ENCODE data around the gene CENPN.

CENPN gene

GRCh38 chr16:81006813-81007695 is at the start of gene CENPN, which contains the start of gene CMC2:
Gene CENPN, plus strand, starts transcription at chr16:81007214. Its CDS starts 4,726 bp downstream, at chr16:81011940.
Gene CMC2, minus strand, starts transcription at chr16:81006885. Its CDS starts 9,491 bp downstream, at chr16:80997394.
- DNase-seq: peak; percentile 96

DNA sequence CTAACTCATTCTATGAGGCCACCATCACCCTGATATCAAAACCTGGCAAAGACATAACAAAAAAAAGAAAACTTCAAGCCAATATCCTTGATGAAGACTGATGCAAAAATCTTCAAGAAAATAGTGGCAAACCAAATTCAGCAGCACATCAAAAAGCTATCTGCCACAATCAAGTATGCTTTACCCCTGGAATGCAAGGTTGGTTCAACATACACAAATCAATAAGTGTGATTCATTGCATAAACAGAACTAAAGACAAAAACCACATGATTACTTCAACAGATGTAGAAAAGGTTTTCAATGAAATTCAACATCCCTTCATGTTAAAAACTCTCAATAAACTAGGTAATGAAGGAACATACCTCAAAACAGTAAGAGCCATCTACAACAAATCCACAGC is 48.7 kb upstream of the CENPN start:
- no peak for DNase-seq

- no peak for DNase-seq
Observed at GRCh38 chr16:80962879-80963278, 44.1 kb upstream of the CENPN start.

GRCh38 chr16:80964351-80964750 is 42.7 kb upstream of the CENPN start:
- DNase-seq: no peak

DNA sequence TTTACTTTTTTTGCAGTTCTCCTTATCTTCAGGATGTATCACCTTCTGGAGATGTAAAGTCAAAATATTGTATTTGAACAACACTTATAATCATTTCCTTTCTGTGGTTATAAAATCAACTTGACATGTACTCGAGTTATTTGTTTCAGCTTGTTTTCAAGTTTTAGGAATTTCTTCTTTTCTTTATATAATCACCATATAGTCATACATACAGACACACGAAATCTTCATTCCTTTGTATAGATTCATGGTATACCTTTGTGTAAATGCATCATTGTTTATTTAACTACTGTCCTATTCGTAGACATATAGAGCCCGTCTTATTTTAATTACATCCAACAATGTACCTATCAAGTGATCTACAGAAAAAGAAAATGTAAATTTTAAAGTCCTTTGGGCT is 40.4 kb upstream of the CENPN start:
- no peak for DNase-seq

DNA sequence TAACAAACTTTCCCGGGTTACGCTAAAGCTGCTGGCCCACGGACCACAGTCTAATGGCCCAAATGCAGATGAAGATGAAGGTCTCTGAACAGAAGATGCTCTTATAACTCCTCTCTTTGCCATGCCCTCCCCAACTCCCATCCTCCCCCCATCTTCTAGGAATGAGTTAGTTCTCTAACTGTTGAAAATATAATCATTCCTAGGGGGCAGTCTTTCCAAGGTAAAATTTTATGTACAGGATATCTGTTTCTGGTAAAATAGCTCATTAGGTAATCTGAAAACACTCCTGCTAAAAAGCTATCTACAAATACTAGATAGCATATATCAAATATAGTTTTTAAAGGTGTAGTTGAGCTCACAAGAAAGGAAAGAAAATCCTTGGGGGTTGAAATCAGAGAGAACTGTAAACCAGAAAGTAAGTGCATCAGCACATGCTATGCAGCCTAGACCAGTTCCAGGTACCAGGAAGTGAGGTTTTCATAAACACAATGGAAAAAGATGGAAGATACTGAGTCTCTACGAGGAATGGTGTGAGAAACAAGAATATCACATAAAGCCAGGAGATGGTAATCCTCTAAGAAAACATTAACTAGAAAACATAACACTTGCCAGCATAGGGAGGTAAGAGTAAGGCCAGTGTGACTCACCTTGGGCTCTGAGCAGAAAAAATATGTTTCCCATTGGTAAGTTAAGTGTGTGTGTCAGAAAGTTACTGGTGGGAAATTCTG is 38.5 kb upstream of the CENPN start:
- no peak for DNase-seq

- DNase-seq: no peak
Observed at GRCh38 chr16:80969114-80969484, 37.9 kb upstream of the CENPN start.

GRCh38 chr16:80971819-80972218 is 35.2 kb upstream of the CENPN start:
- no peak for DNase-seq

GRCh38 chr16:80972611-80973010 is 34.4 kb upstream of the CENPN start:
- no peak for DNase-seq

DNA sequence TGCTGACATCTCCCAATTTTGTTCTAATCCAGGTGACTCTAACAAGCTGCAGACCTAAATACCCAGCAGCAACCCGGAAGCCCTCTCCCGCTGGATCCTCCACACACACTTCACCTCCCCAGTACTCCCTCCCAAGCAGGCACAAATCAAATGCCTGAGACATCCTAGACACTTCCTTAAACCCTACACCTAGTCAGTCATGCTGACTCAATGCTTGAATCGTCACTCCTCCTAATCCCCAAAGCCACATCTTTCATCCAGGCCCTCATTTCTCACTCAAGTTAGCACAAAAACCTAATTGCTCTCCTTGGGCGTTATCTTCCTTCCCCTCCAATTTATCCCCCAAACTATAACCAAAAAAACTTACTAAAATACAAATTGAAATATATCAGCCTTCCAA is 33.0 kb upstream of the CENPN start:
- no peak for DNase-seq

DNA sequence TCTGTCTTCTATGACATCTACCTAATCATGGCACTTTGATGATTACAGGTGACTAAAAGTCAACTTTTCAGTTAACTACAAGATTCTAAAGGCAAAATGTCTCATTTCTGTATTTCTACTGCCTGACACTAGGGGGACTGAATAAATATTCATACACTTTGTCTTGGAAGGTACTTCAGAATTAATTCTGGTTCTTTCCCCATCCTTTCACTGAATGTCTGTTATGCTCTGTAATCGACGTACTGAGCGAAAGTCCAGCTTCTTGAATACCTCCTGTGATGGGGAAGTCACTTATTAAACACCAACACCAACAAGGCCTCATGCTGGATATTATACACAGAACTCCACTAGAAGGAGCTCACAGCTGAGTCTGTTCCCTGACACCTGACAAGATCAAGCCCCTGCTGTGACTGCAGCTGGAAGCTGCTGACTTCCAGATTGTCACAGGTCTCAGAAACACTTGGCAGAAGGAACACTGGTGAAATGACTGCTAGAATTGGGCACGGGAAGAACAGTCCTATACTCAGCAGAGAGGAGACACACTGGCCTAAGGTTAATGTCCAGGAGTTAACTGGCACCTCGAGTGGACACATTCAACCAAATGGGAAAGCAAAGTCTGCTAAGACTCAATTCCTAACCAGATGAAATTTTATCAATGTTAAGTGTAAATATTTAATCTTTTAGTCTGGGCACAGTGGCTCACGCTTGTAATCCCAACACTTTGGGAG is 32.2 kb upstream of the CENPN start:
- DNase-seq: no peak

DNA sequence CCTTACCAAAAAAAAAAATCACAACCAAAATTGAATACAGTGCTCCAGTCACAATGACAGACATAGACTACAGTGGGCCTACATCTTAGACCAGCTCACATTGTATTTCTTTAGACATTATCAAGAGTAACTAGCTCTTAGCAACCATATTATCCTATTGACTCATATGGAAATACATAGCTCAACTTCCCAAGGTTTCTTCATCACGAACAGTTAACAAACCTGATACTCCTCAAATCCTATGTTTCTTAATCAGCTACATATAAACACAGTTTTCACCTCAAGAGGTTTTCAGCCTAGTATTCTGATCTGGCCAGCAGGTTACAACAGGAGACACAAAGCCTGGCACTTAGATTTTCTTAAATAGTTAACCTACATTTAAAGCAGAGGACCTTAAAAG is 30.1 kb upstream of the CENPN start:
- no peak for DNase-seq

DNA sequence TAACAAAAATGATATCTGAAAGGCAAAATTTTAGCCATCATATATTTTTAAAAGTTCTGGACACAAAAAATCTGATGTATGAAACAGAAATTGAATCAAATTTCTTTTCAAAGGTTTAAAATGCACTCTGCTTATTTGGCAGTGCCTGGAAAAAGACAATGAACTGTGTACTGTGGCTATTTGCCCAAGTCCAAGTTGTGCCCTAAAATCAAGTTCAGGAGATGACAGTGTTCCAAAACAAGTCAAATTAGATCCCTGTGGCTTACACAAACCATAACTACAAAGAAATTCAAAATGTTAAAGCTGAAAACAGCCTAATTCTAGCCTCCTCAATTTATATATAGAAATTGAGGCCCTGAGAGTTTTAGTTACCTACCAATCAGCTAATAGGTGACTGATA is 25.9 kb upstream of the CENPN start:
- DNase-seq: no peak

GRCh38 chr16:80982646-80983045 is 24.4 kb upstream of the CENPN start:
- DNase-seq: no peak

- no peak for DNase-seq
Observed at GRCh38 chr16:80984124-80984892, 22.7 kb upstream of the CENPN start.

DNA sequence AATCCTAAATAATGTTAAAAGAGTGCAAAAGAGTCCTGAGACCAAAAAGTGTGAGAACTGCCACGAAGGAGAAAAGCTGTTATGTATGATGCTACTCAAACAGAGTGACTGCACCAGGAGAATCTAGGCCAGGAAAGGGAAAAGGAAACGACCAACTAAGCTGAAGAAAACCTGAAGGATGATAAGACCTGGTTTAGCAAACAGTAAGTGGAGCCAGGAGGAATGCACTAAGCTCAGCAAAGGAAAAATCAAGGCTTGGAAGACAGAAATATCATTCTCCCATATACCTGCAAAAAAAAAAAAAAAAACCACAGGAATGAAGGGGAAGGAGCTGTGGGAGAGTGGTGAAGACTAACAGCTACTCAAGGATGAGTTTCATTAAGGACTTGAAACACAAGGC is 21.4 kb upstream of the CENPN start:
- no peak for DNase-seq

- no peak for DNase-seq
Observed at GRCh38 chr16:80986557-80986956, 20.5 kb upstream of the CENPN start.

DNA sequence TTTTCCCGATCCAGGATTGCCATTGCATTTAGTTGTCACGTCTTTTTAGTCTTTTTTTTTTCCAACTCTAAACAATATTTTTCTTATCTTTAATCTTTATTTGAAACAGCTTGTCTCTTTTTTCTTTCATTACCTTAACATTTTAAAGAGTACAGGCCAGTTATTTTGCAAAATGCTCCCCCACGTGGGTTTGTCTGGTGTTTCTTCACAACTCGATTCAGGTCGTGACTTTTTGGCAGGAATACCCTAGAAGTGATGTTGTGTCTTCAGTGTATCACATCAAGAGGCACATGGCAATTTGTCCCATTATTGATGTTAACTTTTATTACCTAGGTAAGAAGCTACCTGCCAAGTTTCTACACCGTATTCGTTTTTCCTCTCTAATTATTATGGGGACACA is 18.3 kb upstream of the CENPN start:
- no peak for DNase-seq

GRCh38 chr16:80989801-80990200 is 17.2 kb upstream of the CENPN start:
- DNase-seq: no peak

- DNase-seq: no peak
Observed at GRCh38 chr16:80990577-80990976, 16.4 kb upstream of the CENPN start.

GRCh38 chr16:80990978-80991377 is 16.0 kb upstream of the CENPN start:
- DNase-seq: no peak

DNA sequence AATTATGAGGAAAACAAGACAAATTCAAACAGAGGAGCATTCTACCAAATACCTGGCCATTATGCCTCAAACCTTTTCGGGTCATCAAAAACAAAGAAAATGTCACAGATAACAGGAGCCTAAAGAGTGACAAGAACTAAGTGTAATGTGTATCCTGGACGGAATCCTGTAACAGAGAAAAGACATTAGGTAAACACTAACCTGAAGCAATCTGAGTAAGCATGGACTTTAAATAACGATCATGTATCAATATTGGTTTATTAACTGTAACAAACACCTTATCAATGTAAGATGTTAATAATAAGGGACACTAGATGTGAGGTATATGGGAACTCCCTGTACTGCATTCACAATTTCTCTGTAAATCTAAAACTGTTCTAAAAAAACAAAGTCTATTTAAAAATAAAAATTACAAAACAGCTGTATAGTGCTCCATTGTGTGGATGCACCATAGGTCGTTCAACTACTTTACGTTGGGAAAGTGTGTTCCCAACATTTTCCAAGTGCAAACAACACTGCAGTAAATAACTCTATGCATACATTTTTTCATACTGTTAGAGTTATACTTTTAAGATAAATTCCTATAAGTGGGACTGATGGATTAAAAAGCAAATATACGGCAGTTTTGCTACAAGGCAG is 15.1 kb upstream of the CENPN start:
- no peak for DNase-seq

All from stimulated activated CD4-positive, alpha-beta T cell treated with anti-CD3 and anti-CD28 coated beads, Interleukin-4, amount 100 ng/mL, for 1 hour (primary cell).